GM18861 (cell line): ENCODE data around the gene SPON1.
"Not testable (repeated sequence)": the region's sequence is repeated elsewhere in the genome, so short reads cannot be mapped to it uniquely, and the experiment has no call there.

Experiments used
- ATAC-seq: cut with Tn5 transposase; IDR thresholded peaks from one replicate; pipeline ENCODE4 v1.9.1; 2021; ENCODE audit not compliant: unreplicated experiment

SPON1 gene

GRCh38 chr11:14075118-14076078, 112.9 kb downstream of the SPON1 start:
- no peak for ATAC-seq

- no peak for ATAC-seq
These were observed 116.5 kb downstream of the SPON1 start for GRCh38 chr11:14079011-14079410.

GRCh38 chr11:14079797-14080196, 117.3 kb downstream of the SPON1 start:
- no peak for ATAC-seq

GRCh38 chr11:14081581-14082231, 119.2 kb downstream of the SPON1 start:
- no peak for ATAC-seq

- ATAC-seq, result no peak
These were observed 119.8 kb downstream of the SPON1 start for GRCh38 chr11:14082338-14082737.

- ATAC-seq, result not testable (repeated sequence)
These were observed 126.3 kb downstream of the SPON1 start for GRCh38 chr11:14088861-14089260.

GRCh38 chr11:14089690-14090462, 127.4 kb downstream of the SPON1 start:
- no peak for ATAC-seq

GRCh38 chr11:14090631-14091030, 128.1 kb downstream of the SPON1 start:
- ATAC-seq, result not testable (repeated sequence)

GRCh38 chr11:14093065-14093464, 130.5 kb downstream of the SPON1 start:
- ATAC-seq, result no peak

GRCh38 chr11:14094481-14095037, 132.0 kb downstream of the SPON1 start:
- no peak for ATAC-seq

GRCh38 chr11:14095882-14096281, 133.4 kb downstream of the SPON1 start:
- no peak for ATAC-seq

GRCh38 chr11:14096606-14097005, 134.1 kb downstream of the SPON1 start:
- no peak for ATAC-seq

GRCh38 chr11:14101388-14101787, 138.9 kb downstream of the SPON1 start:
- ATAC-seq, result no peak

GRCh38 chr11:14102766-14103165, 140.2 kb downstream of the SPON1 start:
- ATAC-seq, result no peak

- no peak for ATAC-seq
These were observed 142.9 kb downstream of the SPON1 start for GRCh38 chr11:14105446-14105845.

GRCh38 chr11:14106303-14107049, 144.0 kb downstream of the SPON1 start:
- ATAC-seq, result no peak

GRCh38 chr11:14107050-14107430, 144.5 kb downstream of the SPON1 start:
- no peak for ATAC-seq

GRCh38 chr11:14109742-14110141, 147.2 kb downstream of the SPON1 start:
- no peak for ATAC-seq

GRCh38 chr11:14110629-14111028, 148.1 kb downstream of the SPON1 start:
- no peak for ATAC-seq

- no peak for ATAC-seq
These were observed 149.0 kb downstream of the SPON1 start for GRCh38 chr11:14111496-14111895.
